COLO829 (cell line): ENCODE data around the gene EME1.
"Not testable (repeated sequence)": the region's sequence is repeated elsewhere in the genome, so short reads cannot be mapped to it uniquely, and the experiment has no call there.

Source experiments
- DNase-seq: peaks from one replicate; pipeline ENCODE4 v3.0.0; 2012; ENCODE audit warnings: low spot score

EME1 gene

GRCh38 chr17:50372758-50373556 lies at the start of gene EME1, which contains the start of gene MRPL27:
Gene EME1, plus strand, starts transcription at chr17:50373229. Its CDS starts 1,980 bp downstream, at chr17:50375209.
Gene MRPL27, minus strand, starts transcription at chr17:50373184. Its CDS starts 14 bp downstream, at chr17:50373170.
- peak; percentile 88 for DNase-seq

- DNase-seq, result no peak
Observed at GRCh38 chr17:50325906-50326305, 47.1 kb upstream of the EME1 start.

- no peak for DNase-seq
Observed at GRCh38 chr17:50326831-50327364, 46.1 kb upstream of the EME1 start.

GRCh38 chr17:50328363-50329325 lies 44.4 kb upstream of the EME1 start:
- no peak for DNase-seq

GRCh38 chr17:50329716-50330115 lies 43.3 kb upstream of the EME1 start:
- no peak for DNase-seq

- no peak for DNase-seq
Observed at GRCh38 chr17:50330151-50330775, 42.8 kb upstream of the EME1 start.

GRCh38 chr17:50331085-50331791 lies 41.8 kb upstream of the EME1 start:
- DNase-seq, result no peak

GRCh38 chr17:50332196-50332595 lies 40.8 kb upstream of the EME1 start:
- no peak for DNase-seq

GRCh38 chr17:50333291-50334057 lies 39.6 kb upstream of the EME1 start:
- DNase-seq, result not testable (repeated sequence)

GRCh38 chr17:50337956-50338355 lies 35.1 kb upstream of the EME1 start:
- no peak for DNase-seq

GRCh38 chr17:50338645-50339044 lies 34.4 kb upstream of the EME1 start:
- no peak for DNase-seq

- DNase-seq, result no peak
Observed at GRCh38 chr17:50339381-50339780, 33.6 kb upstream of the EME1 start.

- no peak for DNase-seq
Observed at GRCh38 chr17:50344731-50345365, 28.2 kb upstream of the EME1 start.

- DNase-seq, result peak; percentile 89
Observed at GRCh38 chr17:50345432-50346312, 27.4 kb upstream of the EME1 start, which contains the start of gene XYLT2. Gene XYLT2, plus strand, starts transcription at chr17:50346126. Its CDS starts 15 bp downstream, at chr17:50346141.

GRCh38 chr17:50346313-50347116 lies 26.5 kb upstream of the EME1 start:
- DNase-seq, result no peak

- no peak for DNase-seq
Observed at GRCh38 chr17:50347117-50347893, 25.7 kb upstream of the EME1 start.

GRCh38 chr17:50347894-50348291 lies 25.1 kb upstream of the EME1 start:
- DNase-seq, result no peak
